Endothelial cell of umbilical vein (primary cell): ENCODE results near the gene LYSMD3.

ENCODE experiments used
- CTCF ChIP-seq, 2 donors: IDR thresholded peaks; 1 replicate in 1 of 2; 2 replicates in 1 of 2; pipeline ENCODE4 v1.5.1; 2011; ENCODE audit warnings: low read length in 2 of 2, mild to moderate bottlenecking in 2 of 2, moderate library complexity in 2 of 2, control low read depth in 1 of 2, inconsistent platforms in 1 of 2, low read depth in 1 of 2; ENCODE audit not compliant: insufficient read depth in 1 of 2; ENCODE audit errors: extremely low read depth in 1 of 2
- EZH2 ChIP-seq: IDR thresholded peaks from 2 replicates; pipeline ENCODE4 v1.6.1; 2012; ENCODE audit warnings: borderline replicate concordance, low read depth, mild to moderate bottlenecking, moderate library complexity, low read length, inconsistent platforms; ENCODE audit not compliant: severe bottlenecking
- GATA2 ChIP-seq: IDR thresholded peaks from 2 replicates; pipeline ENCODE4 v1.7.0; 2011; ENCODE audit warnings: low read depth, mild to moderate bottlenecking, moderate library complexity, mixed read lengths, low read length; ENCODE audit not compliant: insufficient read length, insufficient read depth
- MAX ChIP-seq: IDR thresholded peaks from 2 replicates; pipeline ENCODE4 v1.6.1; 2011; ENCODE audit not compliant: insufficient read depth, insufficient read length
- MYC ChIP-seq: IDR thresholded peaks from one replicate; pipeline ENCODE4 v1.6.1; 2011; ENCODE audit warnings: mild to moderate bottlenecking, low read depth, low read length
- POLR2A ChIP-seq: IDR thresholded peaks from 2 replicates; pipeline ENCODE4 v1.6.1; 2012; ENCODE audit warnings: low read depth, mild to moderate bottlenecking, control low read depth, low read length
- POLR2AphosphoS5 ChIP-seq: IDR thresholded peaks from 2 replicates; pipeline ENCODE4 v1.6.1; 2012; ENCODE audit warnings: low read depth, mild to moderate bottlenecking, control low read depth, low read length, moderate library complexity; ENCODE audit not compliant: insufficient read depth

- TF ChIP-seq CTCF (IDR thresholded peaks at IDR 0.05; ENCODE audit: extremely low read depth in 1 of 2, insufficient read depth in 1 of 2, low read depth in 1 of 2, low read length in 2 of 2) (no peak), POLR2A (peak; percentile 19), EZH2 (no peak), MYC (no peak), GATA2 (no peak), MAX (no peak), POLR2AphosphoS5 (no peak)
Measured at GRCh38 chr5:90519081-90519480, 10.3 kb downstream of the LYSMD3 start.
